Activated B cell treated with CpG ODN at 0.5 μM for 24 hours (primary cell): ENCODE results near the gene KCNQ1. TPM values are rescaled to one million over a fixed set of nuclear protein-coding genes. Genes with fewer than 3 reads are reported as not detected.

ENCODE experiments used
- ATAC-seq: fragments of 200-7000 bp; cut with Tn5 transposase; one replicate; pipeline ENCODE4 v1.10.0; 2021; ENCODE audit warnings: low read depth, mild to moderate bottlenecking, moderate library complexity
- CTCF ChIA-PET: fragments of 350-600 bp; sonication (Branson Sonifier 250); formaldehyde crosslinking; loops from one replicate; lab custom pipeline; 2021; ENCODE audit warnings: antibody characterized with exemption; lab: Charles Lee
- POLR2A ChIA-PET: fragments of 350-600 bp; sonication (Branson Sonifier 250); formaldehyde crosslinking; loops from one replicate; lab custom pipeline; 2021; ENCODE audit warnings: antibody characterized with exemption; lab: Charles Lee
- DNase-seq: peaks from one replicate; pipeline ENCODE4 v3.0.0; 2022
- H3K27ac Mint-ChIP-seq: one replicate; pipeline ENCODE4 v1.8.0; 2020; ENCODE audit warnings: mixed read lengths
- H3K27me3 Mint-ChIP-seq: one replicate; pipeline ENCODE4 v1.8.0; 2021; ENCODE audit warnings: mixed read lengths
- H3K36me3 Mint-ChIP-seq: one replicate; pipeline ENCODE4 v1.8.0; 2021; ENCODE audit warnings: low read depth, mixed read lengths
- H3K4me1 Mint-ChIP-seq: one replicate; pipeline ENCODE4 v1.8.0; 2021; ENCODE audit warnings: mixed read lengths
- H3K4me3 Mint-ChIP-seq: one replicate; pipeline ENCODE4 v1.8.0; 2020; ENCODE audit warnings: mild to moderate bottlenecking, mixed read lengths
- H3K9me3 Mint-ChIP-seq: one replicate; pipeline ENCODE4 v1.8.0; 2020; ENCODE audit warnings: mixed read lengths
- intact Hi-C: fragments of 100-400 bp; cut with micrococcal nuclease; formaldehyde crosslinking; loops from one replicate; pipeline ENCODE4 v1.15.1; 2024
- total RNA-seq: library from RNA; stranded (reverse); gene quantifications from 2 replicates; pipeline ENCODE4 v1.2.3, GENCODE V29; 2022
- TF ChIP-seq, protein P1 (sequence below): fragments of 200-600 bp; IDR thresholded peaks from one replicate; pipeline ENCODE4 v1.8.0; 2022; ENCODE audit warnings: antibody characterized with exemption, mild to moderate bottlenecking

The KCNQ1 gene
- total RNA-seq, 1 donor from 2014 or later, result 6.5 TPM

DNA sequence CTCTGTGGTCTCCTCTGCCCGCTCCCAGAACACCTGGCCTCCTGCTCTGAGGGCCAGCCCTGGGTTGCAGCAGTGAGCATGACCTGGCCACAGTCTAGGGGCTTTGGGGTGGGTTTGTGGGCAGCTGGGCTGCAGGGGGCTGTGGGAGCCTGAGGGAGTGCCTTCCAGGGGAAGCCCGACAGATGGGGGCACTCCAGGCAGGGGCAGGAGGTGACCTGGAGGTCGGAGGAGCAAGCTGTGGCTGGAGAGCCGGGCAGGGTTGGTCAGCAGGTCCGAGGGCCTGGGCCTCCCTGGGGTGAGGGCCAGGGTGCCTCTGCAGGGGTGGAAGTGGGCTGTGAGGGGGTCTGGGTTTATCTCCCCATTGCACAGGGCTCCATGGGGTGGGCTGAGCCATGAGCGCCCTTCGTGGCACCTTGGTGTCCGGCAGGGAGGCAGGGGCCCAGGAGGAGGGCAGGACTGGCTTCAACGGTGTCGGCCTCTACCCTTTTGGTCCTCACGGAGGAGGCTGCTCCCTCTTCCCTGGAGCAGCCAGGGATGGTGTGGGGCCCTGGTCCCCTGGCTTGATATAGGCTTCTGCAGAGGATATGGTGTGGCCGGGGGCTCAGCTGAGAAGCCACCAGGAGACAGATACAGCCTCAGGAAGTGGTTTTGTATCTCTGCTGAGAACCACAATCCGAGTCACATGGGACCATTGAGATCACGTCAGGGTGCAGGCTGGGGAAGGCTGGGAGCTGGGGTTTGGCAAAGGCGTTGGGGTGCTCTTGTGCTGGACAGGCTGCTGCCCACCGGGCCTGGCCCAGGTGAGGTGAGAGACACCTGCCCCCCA lies 22.3 kb downstream of the KCNQ1 start:
- no peaks in the 10 kb centered on the region for H3K9me3 Mint-ChIP-seq
- peaks cover 57% of the 10 kb centered on the region for H3K4me1 Mint-ChIP-seq
- ChIA-PET CTCF (interaction anchor here (0.8 to 1.2 kb wide), 2 partner anchors 60 to 66 kb away, joined by 3 to 4 read pairs; no protein-coding TSS in a partner anchor), POLR2A (no interaction called here)
- DNase-seq (no peak), ATAC-seq (peak; percentile 84)
- peak overlapping the region; percentile 44 for H3K4me3 Mint-ChIP-seq
- no peaks in the 10 kb centered on the region for H3K27me3 Mint-ChIP-seq
- TF ChIP-seq, protein P1, sequence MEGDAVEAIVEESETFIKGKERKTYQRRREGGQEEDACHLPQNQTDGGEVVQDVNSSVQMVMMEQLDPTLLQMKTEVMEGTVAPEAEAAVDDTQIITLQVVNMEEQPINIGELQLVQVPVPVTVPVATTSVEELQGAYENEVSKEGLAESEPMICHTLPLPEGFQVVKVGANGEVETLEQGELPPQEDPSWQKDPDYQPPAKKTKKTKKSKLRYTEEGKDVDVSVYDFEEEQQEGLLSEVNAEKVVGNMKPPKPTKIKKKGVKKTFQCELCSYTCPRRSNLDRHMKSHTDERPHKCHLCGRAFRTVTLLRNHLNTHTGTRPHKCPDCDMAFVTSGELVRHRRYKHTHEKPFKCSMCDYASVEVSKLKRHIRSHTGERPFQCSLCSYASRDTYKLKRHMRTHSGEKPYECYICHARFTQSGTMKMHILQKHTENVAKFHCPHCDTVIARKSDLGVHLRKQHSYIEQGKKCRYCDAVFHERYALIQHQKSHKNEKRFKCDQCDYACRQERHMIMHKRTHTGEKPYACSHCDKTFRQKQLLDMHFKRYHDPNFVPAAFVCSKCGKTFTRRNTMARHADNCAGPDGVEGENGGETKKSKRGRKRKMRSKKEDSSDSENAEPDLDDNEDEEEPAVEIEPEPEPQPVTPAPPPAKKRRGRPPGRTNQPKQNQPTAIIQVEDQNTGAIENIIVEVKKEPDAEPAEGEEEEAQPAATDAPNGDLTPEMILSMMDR, result no peak
- peaks cover under 1% of the 10 kb centered on the region for H3K36me3 Mint-ChIP-seq
- H3K27ac Mint-ChIP-seq, result no peak overlapping the region
- intact Hi-C loops, result loop anchor here (2.0 kb wide), 1 partner anchor 60 kb away; no protein-coding TSS in a partner anchor

DNA sequence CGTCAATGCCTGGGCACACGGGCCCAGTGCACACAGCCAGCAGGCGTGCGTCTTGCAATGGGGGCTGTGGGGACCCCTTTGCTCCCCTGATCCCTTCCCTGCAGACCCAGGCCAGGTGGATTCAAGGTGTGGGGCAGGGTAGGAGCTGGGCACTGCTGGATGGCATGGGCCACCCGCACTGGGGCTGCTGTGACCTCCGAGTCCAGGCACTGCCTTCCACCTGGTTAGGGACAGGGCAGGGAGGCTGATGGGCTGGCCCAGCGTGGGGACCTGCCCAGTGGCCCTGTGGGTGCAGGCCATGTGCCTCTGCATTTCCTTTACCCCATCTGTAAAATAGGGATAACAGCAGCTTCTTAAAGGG lies 22.9 kb downstream of the KCNQ1 start:
- no peaks in the 10 kb centered on the region for H3K9me3 Mint-ChIP-seq
- intact Hi-C loops, result loop anchor here (2.0 kb wide), 1 partner anchor 59 kb away; no protein-coding TSS in a partner anchor
- no peak for ATAC-seq
- H3K36me3 Mint-ChIP-seq, result peaks cover 2% of the 10 kb centered on the region
- no peak for DNase-seq
- peak overlapping the region; percentile 44 for H3K4me3 Mint-ChIP-seq
- ChIA-PET POLR2A (no interaction called here), CTCF (interaction anchor here (1.2 kb wide), 1 partner anchor 59 kb away, joined by 4 read pairs; no protein-coding TSS in a partner anchor)
- TF ChIP-seq, protein P1, result no peak
- peaks cover 51% of the 10 kb centered on the region for H3K4me1 Mint-ChIP-seq
- no peak overlapping the region for H3K27ac Mint-ChIP-seq
- H3K27me3 Mint-ChIP-seq, result no peaks in the 10 kb centered on the region

DNA sequence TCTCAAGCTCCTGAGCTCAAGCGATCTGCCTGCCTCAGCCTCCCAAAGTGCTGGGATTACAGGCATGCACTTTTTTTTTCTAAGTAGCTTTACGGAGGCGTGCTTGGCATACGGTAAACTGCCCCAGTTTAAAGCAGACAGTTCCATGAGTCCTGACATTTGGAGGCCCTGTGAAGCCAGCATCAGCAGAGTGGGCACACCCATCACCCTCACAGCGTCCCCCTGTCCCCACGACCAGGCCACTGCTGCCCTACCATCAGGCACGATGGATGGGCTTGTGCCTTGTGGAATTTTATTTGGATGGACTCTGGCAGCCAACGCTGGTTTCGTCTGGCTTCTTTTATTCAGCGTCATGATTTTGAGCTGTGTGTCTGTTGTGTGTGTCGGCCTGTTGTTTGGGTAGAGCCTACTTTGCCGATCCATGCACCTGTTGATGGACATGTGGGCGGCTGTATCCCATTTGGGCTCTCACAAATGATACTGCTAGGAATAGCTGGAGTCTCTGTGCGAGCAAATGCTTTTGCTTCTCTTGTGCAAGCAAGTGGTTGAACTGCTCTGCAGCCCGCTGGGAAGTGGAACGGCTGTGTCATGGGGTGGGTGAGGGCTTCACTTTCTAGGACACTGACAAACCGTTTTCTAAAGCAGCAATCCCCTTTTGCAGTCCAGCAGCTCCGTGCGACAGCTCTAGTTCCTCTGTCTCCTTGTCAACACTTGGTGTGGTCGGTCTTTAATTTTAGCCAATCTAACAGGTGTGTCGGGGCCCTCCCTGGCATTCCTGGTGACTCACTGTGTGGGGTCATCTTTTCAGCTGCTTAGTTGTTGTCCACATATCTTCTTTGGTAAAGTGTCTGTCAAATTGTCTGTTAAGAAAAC lies 23.8 kb downstream of the KCNQ1 start:
- TF ChIP-seq, protein P1, result no peak
- ChIA-PET POLR2A (no interaction called here), CTCF (no interaction called here)
- Mint-ChIP-seq H3K27ac (no peak overlapping the region), H3K4me3 (no peak overlapping the region), H3K36me3 (peaks cover 2% of the 10 kb centered on the region), H3K4me1 (peaks cover 42% of the 10 kb centered on the region), H3K27me3 (no peaks in the 10 kb centered on the region), H3K9me3 (no peaks in the 10 kb centered on the region)
- no peak for ATAC-seq
- DNase-seq, result no peak
- intact Hi-C loops, result no loop called here

DNA sequence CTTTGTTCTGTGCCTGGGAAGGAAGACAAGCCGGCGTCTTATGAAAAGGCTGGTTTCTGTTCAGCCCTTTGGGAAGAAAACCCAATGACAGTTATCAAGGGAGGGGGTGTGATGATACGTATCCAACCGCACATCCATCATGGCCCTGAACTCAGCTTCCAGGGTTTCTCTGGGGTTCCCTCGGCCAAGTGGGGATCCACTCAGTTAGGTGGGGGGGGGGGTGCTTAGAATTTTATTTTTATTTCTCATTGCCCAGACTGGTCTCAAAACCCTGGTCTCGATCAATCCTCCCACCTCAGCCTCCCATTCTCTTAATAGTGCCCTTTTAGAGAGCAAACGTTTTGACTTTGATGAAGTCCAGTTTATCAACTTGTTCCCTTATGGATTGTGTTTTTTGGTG lies 25.7 kb downstream of the KCNQ1 start:
- TF ChIP-seq, protein P1, result no peak
- POLR2A ChIA-PET, result no interaction called here

More for the DNA sequence above, 25.7 kb downstream of the KCNQ1 start:
- DNase-seq (no peak), ATAC-seq (no peak)
- CTCF ChIA-PET, result no interaction called here
- Mint-ChIP-seq H3K4me3 (no peak overlapping the region), H3K27me3 (no peaks in the 10 kb centered on the region), H3K4me1 (peaks cover 29% of the 10 kb centered on the region), H3K36me3 (peaks cover 2% of the 10 kb centered on the region), H3K9me3 (no peaks in the 10 kb centered on the region), H3K27ac (no peak overlapping the region)
- intact Hi-C loops, result no loop called here
